SHP77 (cell line): Measurements from ENCODE around the gene PLEKHM1.
"Not testable (repeated sequence)": the region's sequence is repeated elsewhere in the genome, so short reads cannot be mapped to it uniquely, and the experiment has no call there.

Experiments
- DNase-seq, 2 experiments: peaks; one replicate each; lab custom pipeline; 2025; lab: John Stamatoyannopoulos, UW

Gene PLEKHM1

GRCh38 chr17:45490615-45491433 lies at the start of gene PLEKHM1:
Gene PLEKHM1, minus strand, starts transcription at chr17:45490721. Its CDS starts 8,237 bp downstream, at chr17:45482484.
- peak; percentile 54 to 70 for DNase-seq

- DNase-seq: not testable (repeated sequence)
Measured at GRCh38 chr17:45538168-45538567, 47.6 kb upstream of the PLEKHM1 start.

GRCh38 chr17:45506072-45506471 lies 15.6 kb upstream of the PLEKHM1 start:
- DNase-seq: not testable (repeated sequence)

- not testable (repeated sequence) for DNase-seq
Measured at GRCh38 chr17:45505183-45505582, 14.7 kb upstream of the PLEKHM1 start.

- DNase-seq: not testable (repeated sequence)
Measured at GRCh38 chr17:45501092-45501707, 10.7 kb upstream of the PLEKHM1 start.

- not testable (repeated sequence) for DNase-seq
Measured at GRCh38 chr17:45500478-45500877, 10.0 kb upstream of the PLEKHM1 start.

- not testable (repeated sequence) for DNase-seq
Measured at GRCh38 chr17:45499208-45499607, 8.7 kb upstream of the PLEKHM1 start.

- DNase-seq: not testable (repeated sequence)
Measured at GRCh38 chr17:45498377-45498776, 7.9 kb upstream of the PLEKHM1 start.

- DNase-seq: not testable (repeated sequence)
Measured at GRCh38 chr17:45497449-45497848, 6.9 kb upstream of the PLEKHM1 start.

- not testable (repeated sequence) for DNase-seq
Measured at GRCh38 chr17:45496507-45496906, 6.0 kb upstream of the PLEKHM1 start.

- not testable (repeated sequence) for DNase-seq
Measured at GRCh38 chr17:45494556-45494955, 4.0 kb upstream of the PLEKHM1 start.

GRCh38 chr17:45492156-45492555 lies 1.6 kb upstream of the PLEKHM1 start:
- not testable (repeated sequence) for DNase-seq

GRCh38 chr17:45490198-45490597 lies 323 bp downstream of the PLEKHM1 start:
- not testable (repeated sequence) for DNase-seq

- DNase-seq: peak in 1 of 2 experiments; percentile 3
Measured at GRCh38 chr17:45487704-45488103, 2.8 kb downstream of the PLEKHM1 start.

GRCh38 chr17:45483591-45484216 lies 6.8 kb downstream of the PLEKHM1 start:
- not testable (repeated sequence) for DNase-seq

GRCh38 chr17:45483177-45483576 lies 7.3 kb downstream of the PLEKHM1 start:
- not testable (repeated sequence) for DNase-seq

GRCh38 chr17:45482317-45482716 lies 8.2 kb downstream of the PLEKHM1 start:
- not testable (repeated sequence) for DNase-seq

GRCh38 chr17:45475436-45475835 lies 15.1 kb downstream of the PLEKHM1 start:
- DNase-seq: not testable (repeated sequence)

GRCh38 chr17:45472249-45472648 lies 18.3 kb downstream of the PLEKHM1 start:
- not testable (repeated sequence) for DNase-seq

GRCh38 chr17:45469204-45469563 lies 21.3 kb downstream of the PLEKHM1 start:
- DNase-seq: not testable (repeated sequence)

- DNase-seq: not testable (repeated sequence)
Measured at GRCh38 chr17:45468293-45469203, 22.0 kb downstream of the PLEKHM1 start.
